HG03280 (cell line): ENCODE results near the gene TNIK.
"Not testable (repeated sequence)": the region's sequence is repeated elsewhere in the genome, so short reads cannot be mapped to it uniquely, and the experiment has no call there.

Experiments
- ATAC-seq: cut with Tn5 transposase; IDR thresholded peaks from one replicate; pipeline ENCODE4 v1.9.1; 2021; ENCODE audit warnings: mild to moderate bottlenecking, moderate library complexity; ENCODE audit not compliant: unreplicated experiment

Gene TNIK

GRCh38 chr3:171150945-171151344, 309.3 kb downstream of the TNIK start:
- no peak for ATAC-seq

GRCh38 chr3:171149526-171150116, 310.6 kb downstream of the TNIK start:
- no peak for ATAC-seq

- no peak for ATAC-seq
These were observed 314.4 kb downstream of the TNIK start for GRCh38 chr3:171145798-171146197.

DNA sequence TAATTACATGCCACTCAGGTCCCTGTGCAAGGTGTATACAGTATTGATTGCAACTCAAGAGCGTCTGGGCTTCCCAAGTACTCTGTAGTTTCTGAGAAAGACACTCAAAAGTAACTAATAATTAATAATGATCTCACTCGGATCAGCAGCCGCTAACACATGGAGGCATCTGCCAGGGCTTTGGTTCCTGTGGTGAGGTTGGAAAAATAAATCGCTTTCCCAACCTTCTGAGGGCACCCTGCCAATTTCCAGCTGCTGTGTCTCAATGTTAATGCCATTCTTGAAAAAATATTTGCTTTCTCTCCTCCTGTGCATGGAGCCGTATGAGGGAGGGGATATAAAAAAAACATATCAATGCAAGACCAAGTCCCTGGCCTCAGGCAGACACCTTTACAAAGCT, 317.2 kb downstream of the TNIK start:
- ATAC-seq, result no peak

DNA sequence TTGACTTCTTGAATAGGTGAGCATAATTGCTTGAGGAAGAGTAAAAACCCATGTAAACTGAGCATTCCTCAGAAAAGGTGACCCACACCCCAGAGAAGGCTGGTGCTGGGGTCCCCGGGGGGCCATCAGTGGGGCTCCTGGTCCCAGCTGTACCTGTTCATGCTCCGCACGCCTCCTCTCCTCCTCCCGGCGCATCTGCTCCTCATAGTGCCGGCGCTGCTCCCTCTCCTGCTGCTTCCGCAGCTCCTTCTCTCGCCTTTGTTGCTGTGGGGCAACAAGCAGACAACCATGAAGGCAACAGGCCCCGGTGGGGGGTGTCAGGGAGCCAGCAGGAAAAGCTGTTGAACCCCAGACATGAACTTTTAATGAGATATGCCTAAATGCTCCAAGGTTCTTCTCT, 320.0 kb downstream of the TNIK start:
- ATAC-seq, result no peak

- no peak for ATAC-seq
These were observed 322.2 kb downstream of the TNIK start for GRCh38 chr3:171138027-171138426.

GRCh38 chr3:171135549-171135948, 324.7 kb downstream of the TNIK start:
- no peak for ATAC-seq

GRCh38 chr3:171133796-171134569, 326.2 kb downstream of the TNIK start:
- no peak for ATAC-seq

- no peak for ATAC-seq
These were observed 326.9 kb downstream of the TNIK start for GRCh38 chr3:171133337-171133736.

GRCh38 chr3:171132873-171133272, 327.3 kb downstream of the TNIK start:
- no peak for ATAC-seq

- ATAC-seq, result no peak
These were observed 330.4 kb downstream of the TNIK start for GRCh38 chr3:171129827-171130226.

GRCh38 chr3:171127611-171128010, 332.6 kb downstream of the TNIK start:
- ATAC-seq, result no peak

DNA sequence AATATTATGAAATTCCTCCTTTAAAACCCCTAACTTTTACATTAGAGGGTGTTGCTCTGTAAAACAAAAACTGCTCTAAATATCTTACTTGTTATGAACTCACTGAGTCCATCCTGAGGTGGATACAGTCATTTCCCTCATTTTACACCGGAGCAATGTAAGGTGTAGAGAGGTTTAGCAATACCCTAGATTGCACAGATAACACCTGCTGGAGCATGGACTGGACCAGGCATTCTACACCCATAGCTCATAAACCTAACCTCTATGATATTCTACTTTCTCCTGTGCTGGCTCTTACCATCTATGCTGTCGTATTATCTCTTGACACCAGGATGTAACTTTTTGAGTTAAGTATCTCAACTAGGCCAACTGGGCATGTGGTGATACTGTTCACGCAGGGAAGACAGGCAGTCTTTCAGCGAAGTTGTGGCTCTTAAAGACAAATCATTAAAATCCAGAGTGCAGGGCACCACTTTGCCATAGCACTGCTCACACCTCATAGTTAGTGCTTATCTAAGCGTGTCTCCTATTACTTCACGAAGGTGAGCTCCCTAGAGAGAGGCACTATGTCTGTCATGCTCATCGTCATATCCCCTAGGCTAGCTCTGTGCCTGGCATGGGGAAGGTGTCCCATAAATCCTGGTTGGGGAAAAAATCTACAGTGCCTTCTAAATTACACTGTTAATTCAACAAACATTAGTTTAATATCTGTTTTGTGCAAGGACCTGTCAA, 333.6 kb downstream of the TNIK start:
- no peak for ATAC-seq

- no peak for ATAC-seq
These were observed 335.2 kb downstream of the TNIK start for GRCh38 chr3:171125010-171125409.

GRCh38 chr3:171123915-171124314, 336.3 kb downstream of the TNIK start:
- no peak for ATAC-seq

GRCh38 chr3:171122861-171123260, 337.3 kb downstream of the TNIK start:
- ATAC-seq, result no peak

DNA sequence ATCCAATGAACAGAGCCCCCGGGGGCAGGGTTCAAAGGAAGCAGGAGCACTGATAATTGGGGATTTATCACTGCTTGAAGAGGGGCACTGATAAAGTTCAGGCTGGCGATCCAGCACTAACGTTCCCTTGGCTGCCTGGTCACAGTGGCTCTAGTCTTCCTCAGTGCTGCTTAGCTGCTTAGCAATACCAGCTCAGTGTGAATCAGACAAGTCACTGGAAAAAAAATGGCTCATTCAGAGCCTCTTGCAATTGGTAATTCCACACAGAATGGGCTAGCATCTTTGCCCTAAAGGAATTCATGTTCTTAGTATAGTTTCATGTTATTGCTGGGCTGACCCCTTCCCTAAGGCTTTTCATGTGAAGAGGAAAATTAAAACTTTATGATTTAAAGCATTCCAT, 338.0 kb downstream of the TNIK start:
- no peak for ATAC-seq

DNA sequence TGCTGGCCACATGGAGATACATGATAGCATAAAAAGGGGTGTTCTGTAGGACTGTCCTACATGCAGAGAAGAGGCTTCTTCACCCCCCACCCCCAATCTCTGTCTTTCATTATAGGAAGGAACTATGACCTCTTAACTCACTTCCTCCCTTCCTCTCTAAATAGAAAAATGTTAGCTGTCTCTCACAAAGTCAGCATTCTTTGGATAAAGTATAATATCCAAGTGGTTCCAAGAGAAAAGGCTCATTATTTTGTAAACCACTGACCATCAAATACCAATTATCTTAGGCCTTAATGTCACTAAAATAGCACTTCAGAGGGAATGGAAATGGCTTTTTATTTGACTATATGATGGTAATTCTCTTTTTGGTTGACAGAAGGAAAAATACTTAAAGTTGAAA, 338.4 kb downstream of the TNIK start:
- ATAC-seq, result no peak

- ATAC-seq, result not testable (repeated sequence)
These were observed 340.8 kb downstream of the TNIK start for GRCh38 chr3:171119402-171119801.

DNA sequence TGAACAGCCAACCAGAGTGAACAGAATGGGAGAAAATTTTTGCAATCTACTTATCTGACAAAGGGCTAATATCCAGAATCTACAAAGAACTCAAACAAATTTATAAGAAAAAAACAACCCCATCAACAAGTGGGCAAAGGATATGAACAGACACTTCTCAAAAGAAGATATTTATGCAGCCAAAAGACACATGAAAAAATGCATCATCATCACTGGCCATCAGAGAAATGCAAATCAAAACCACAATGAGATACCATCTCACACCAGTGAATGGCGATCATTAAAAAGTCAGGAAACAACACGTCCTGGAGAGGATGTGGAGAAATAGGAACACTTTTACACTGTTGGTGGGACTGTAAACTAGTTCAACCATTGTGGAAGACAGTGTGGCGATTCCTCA, 341.2 kb downstream of the TNIK start:
- ATAC-seq, result not testable (repeated sequence)

- ATAC-seq, result no peak
These were observed 343.3 kb downstream of the TNIK start for GRCh38 chr3:171116824-171117395.

DNA sequence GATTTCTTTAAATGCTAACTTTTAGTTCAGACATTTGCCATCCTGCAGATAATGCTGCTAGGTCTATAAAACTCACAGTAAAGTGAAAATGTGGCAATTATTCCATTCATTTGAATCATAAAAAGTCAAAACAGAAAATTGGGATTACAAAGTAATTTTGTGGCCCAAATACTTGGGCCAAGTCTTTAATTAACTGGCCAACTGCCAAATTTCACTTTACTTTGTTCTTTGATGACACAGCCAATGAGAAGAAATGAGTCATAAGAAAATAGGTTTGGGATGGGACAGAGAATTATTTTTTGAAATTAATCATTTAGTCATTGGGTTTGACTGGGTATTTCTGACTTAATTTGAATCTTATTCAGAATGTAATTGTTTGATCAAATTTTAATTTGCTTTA, 343.8 kb downstream of the TNIK start:
- no peak for ATAC-seq
